ENCODE data around the gene SLIT3.

- TF ChIP-seq CTCF (IDR thresholded peaks at IDR 0.05) (no peak), POLR2A (IDR thresholded peaks at IDR 0.05; ENCODE audit: low read depth) (no peak), POLR2AphosphoS5 (IDR thresholded peaks at IDR 0.05) (no peak), EP300 (IDR thresholded peaks at IDR 0.05) (no peak)
These were observed 651.6 kb downstream of the SLIT3 start for GRCh38 chr5:168649306-168649705.

Measured in esophagus muscularis mucosa (tissue), 4 donors.